Activated CD8-positive, alpha-beta memory T cell treated with anti-CD3 and anti-CD28 coated beads, Interleukin-2, amount 10 ng/mL, durations not matched to agents 7 days and 5 days (primary cell): Measurements from ENCODE around the gene TMEM272. TPM values are rescaled to one million over a fixed set of nuclear protein-coding genes. Genes with fewer than 3 reads are reported as not detected.

Experiments
- ATAC-seq: fragments of 150-1000 bp; cut with Tn5 transposase; one replicate; pipeline ENCODE4 v1.10.0; 2021; ENCODE audit warnings: moderate library complexity
- CTCF ChIA-PET: fragments of 350-600 bp; sonication (Branson Sonifier 250); formaldehyde crosslinking; loops from one replicate; lab custom pipeline; 2021; ENCODE audit warnings: antibody characterized with exemption; lab: Charles Lee
- DNase-seq: peaks from one replicate; pipeline ENCODE4 v3.0.0-alpha.2; 2020
- H3K27ac Mint-ChIP-seq: one replicate; pipeline ENCODE4 v1.8.0; 2021; ENCODE audit warnings: mild to moderate bottlenecking, mixed read lengths
- H3K27me3 Mint-ChIP-seq: one replicate; pipeline ENCODE4 v1.8.0; 2021; ENCODE audit warnings: mixed read lengths
- H3K36me3 Mint-ChIP-seq: one replicate; pipeline ENCODE4 v1.8.0; 2021; ENCODE audit warnings: mild to moderate bottlenecking, mixed read lengths
- H3K4me1 Mint-ChIP-seq: one replicate; pipeline ENCODE4 v1.8.0; 2021; ENCODE audit warnings: mixed read lengths
- H3K4me3 Mint-ChIP-seq: one replicate; pipeline ENCODE4 v1.8.0; 2021; ENCODE audit warnings: mild to moderate bottlenecking, moderate library complexity, mixed read lengths
- H3K9me3 Mint-ChIP-seq: one replicate; pipeline ENCODE4 v1.8.0; 2022; ENCODE audit warnings: low read depth, mixed read lengths
- total RNA-seq, 2 experiments: library from RNA; stranded (reverse); gene quantifications; one replicate each; pipeline ENCODE4 v1.2.3, GENCODE V29; 2021

TMEM272 gene
- total RNA-seq, 2 experiments from 2014 or later, result 0.09 TPM

DNA sequence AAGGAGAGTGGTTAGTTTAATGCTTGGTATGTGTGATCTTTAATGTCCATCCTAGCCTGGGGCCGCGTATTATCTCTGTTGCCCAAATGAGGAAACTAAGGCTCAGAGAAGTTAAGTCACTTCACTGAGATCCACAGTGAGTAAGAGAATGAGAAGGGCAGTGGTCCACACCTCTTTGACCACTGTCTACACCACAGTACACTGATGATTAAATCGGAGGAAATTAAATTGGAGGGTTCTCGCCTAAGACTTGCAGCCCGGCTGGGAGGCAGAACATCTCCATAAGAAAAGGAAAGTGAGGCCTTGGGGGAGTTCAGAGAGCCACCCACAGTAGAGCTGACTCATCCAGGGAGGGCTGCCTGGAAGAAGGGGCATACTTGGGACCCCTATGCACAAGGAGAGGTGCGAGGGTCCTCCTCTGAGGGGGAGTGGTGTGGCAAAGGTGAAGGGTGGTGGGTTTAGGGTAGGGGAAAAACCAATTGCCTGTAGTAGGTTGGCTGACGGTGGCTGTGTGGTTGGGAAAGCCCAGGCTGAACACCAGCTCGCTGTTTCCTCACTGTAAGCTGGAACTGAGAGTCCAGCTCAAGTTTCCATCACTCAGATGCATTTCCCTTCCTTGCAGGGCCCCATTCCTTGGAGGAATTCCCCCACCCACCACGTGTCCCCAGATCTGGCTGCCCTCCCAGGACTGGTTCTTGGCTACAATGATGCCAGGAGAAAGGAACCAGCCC lies 26.0 kb downstream of the TMEM272 start:
- Mint-ChIP-seq H3K4me3 (no peak overlapping the region), H3K27ac (no peak overlapping the region), H3K9me3 (no peaks in the 10 kb centered on the region), H3K4me1 (peaks cover 56% of the 10 kb centered on the region), H3K36me3 (no peaks in the 10 kb centered on the region), H3K27me3 (no peaks in the 10 kb centered on the region)
- CTCF ChIA-PET, result interaction anchor here (1.2 to 2.1 kb wide), 2 partner anchors 26 to 308 kb away, joined by 6 read pairs; partner anchors contain the start of gene TMEM272
- DNase-seq (no peak), ATAC-seq (no peak)

GRCh38 chr13:51818276-51818675 lies 26.7 kb downstream of the TMEM272 start:
- H3K27ac Mint-ChIP-seq, result no peak overlapping the region
- no peak for ATAC-seq
- peaks cover 56% of the 10 kb centered on the region for H3K4me1 Mint-ChIP-seq
- no peak for DNase-seq
- H3K36me3 Mint-ChIP-seq, result no peaks in the 10 kb centered on the region
- H3K4me3 Mint-ChIP-seq, result no peak overlapping the region
- H3K9me3 Mint-ChIP-seq, result no peaks in the 10 kb centered on the region
- CTCF ChIA-PET, result no interaction called here
- no peaks in the 10 kb centered on the region for H3K27me3 Mint-ChIP-seq

DNA sequence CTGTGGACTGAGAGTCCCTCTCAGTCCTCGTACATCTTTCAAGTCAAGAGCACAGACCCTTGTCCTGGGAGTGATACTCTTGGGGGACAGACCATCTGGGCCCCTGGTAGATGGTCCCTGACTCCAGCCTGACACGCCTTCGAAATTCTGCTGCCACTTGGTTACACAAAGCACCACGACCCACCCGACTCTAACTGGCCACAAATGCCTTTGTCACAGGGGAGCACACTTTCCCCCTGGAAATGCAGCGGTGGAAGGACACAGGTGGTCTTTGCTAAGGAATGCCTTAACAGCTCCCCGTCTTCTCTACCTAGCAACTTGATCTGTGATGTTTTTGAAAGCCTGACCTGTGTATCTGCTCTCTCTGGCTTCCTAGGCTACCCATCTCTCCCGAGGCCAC lies 27.3 kb downstream of the TMEM272 start:
- Mint-ChIP-seq H3K27me3 (no peaks in the 10 kb centered on the region), H3K9me3 (no peaks in the 10 kb centered on the region), H3K4me1 (peaks cover 52% of the 10 kb centered on the region), H3K4me3 (no peak overlapping the region), H3K27ac (no peak overlapping the region), H3K36me3 (no peaks in the 10 kb centered on the region)
- ATAC-seq (no peak), DNase-seq (no peak)
- CTCF ChIA-PET, result no interaction called here

DNA sequence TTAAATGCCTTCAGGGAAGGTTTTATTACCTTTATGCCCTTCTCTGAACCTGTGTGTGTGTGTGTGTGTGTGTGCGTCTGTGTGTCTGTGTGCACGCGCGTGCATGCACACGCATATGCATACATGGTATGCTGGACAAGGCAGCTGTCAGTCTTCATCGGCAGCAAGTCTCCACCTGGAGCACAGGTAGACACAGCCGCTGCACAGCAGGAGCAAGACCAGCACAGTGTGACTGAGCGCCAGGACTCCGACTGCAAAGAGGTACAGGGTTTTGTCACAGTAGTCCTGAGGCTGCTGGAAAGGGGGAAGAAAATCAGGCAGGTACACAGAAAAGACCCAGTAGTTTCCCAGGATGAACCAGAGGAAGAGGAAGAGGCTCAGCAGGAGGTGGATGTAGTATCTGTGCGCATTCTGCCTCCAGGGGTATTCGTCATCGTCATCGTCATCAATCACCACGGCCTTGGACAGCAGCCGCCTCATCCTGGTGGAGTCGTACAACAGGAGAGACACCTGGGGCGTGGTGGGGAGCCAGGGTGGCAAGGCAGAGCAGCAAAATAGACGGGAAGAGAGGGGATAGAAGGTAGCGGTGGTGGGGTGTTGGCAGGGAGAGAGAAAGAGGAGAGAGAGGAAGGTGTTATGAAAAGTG lies 28.2 kb downstream of the TMEM272 start:
- H3K27me3 Mint-ChIP-seq, result no peaks in the 10 kb centered on the region
- H3K4me3 Mint-ChIP-seq, result no peak overlapping the region
- no peaks in the 10 kb centered on the region for H3K36me3 Mint-ChIP-seq
- H3K4me1 Mint-ChIP-seq, result peaks cover 44% of the 10 kb centered on the region
- DNase-seq (no peak), ATAC-seq (no peak)
- CTCF ChIA-PET, result interaction anchor here (1.3 to 7.0 kb wide), 9 partner anchors 9 to 311 kb away, joined by 3 to 58 read pairs (median 24); no protein-coding TSS in a partner anchor
- no peak overlapping the region for H3K27ac Mint-ChIP-seq
- H3K9me3 Mint-ChIP-seq, result no peaks in the 10 kb centered on the region

- Mint-ChIP-seq H3K4me3 (no peak overlapping the region), H3K27ac (no peak overlapping the region), H3K36me3 (no peaks in the 10 kb centered on the region), H3K27me3 (no peaks in the 10 kb centered on the region), H3K9me3 (no peaks in the 10 kb centered on the region), H3K4me1 (peaks cover 36% of the 10 kb centered on the region)
- CTCF ChIA-PET, result interaction anchor here (0.6 to 7.0 kb wide), 28 partner anchors 8 to 690 kb away, joined by 3 to 58 read pairs (median 6); partner anchors contain the start of gene VPS36
- DNase-seq, result no peak
- ATAC-seq, result no peak
Measured at GRCh38 chr13:51815848-51816247, 29.1 kb downstream of the TMEM272 start.

DNA sequence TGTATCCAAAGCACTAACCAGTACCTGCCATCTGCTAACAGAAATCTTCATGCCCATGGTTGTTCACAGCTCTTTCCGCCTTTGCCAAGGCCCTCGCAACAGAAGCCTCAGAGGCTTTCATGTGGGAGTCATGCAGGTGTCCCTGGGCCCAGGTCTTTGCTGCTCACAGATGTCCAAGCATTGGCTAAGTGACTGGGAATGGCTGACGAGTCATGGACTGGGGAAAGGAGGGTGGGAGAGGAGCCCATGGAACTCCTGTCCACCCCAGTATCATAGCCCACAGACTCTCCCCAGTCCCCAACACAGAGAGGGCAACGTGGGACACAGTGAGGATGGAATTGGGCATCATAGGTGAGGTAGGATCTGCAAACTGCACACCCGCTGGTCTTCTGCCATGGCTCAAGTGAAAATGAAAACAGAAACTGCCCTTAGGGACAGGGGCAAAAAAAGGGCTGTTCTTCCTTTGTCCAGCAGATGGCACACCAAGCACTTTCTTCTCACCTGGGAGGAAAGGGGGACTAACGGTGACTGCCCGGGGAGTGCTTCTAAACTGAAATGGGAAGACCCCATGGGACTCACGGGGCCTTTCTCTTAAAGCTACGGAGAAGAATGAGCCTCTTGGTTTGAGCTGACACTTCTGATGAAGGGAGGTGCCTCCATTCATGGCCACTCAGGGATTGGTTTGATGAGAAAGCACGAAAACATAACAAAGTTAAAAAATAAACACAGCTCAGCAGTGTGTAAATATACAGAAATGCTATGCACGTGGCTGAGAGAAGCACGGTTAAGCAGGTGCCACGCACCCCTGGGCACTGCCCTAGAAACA lies 29.9 kb downstream of the TMEM272 start:
- Mint-ChIP-seq H3K4me3 (peak overlapping the region; percentile 53), H3K27ac (peak overlapping the region; percentile 77), H3K36me3 (no peaks in the 10 kb centered on the region), H3K4me1 (peaks cover 30% of the 10 kb centered on the region), H3K27me3 (no peaks in the 10 kb centered on the region), H3K9me3 (no peaks in the 10 kb centered on the region)
- CTCF ChIA-PET, result interaction anchor here (0.6 to 7.0 kb wide), 39 partner anchors 8 to 689 kb away, joined by 3 to 58 read pairs (median 4); partner anchors contain the start of genes NEK5 and VPS36
- peak; percentile 87 for DNase-seq
- peak; percentile 95 for ATAC-seq

DNA sequence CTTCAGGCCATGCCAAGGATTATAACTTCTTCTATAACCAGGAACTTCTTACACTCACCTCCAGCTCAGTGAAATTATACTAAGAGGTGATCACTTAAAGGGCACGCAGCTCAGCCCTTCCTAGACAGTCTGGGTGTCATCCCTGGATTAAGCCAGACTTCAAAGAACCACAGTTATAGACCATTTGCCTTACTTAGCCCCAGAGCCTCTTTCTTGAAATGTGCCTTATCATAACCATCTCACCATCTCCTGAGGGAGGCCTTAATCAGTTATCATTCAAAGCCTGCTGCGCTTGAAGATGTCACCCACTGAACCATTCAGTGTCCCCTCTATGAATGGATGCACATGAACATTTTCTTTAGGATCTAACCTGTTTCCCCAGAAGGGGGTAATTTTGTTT lies 30.9 kb downstream of the TMEM272 start:
- peaks cover 23% of the 10 kb centered on the region for H3K4me1 Mint-ChIP-seq
- DNase-seq (no peak), ATAC-seq (no peak)
- H3K27ac Mint-ChIP-seq, result no peak overlapping the region
- no peak overlapping the region for H3K4me3 Mint-ChIP-seq
- H3K9me3 Mint-ChIP-seq, result no peaks in the 10 kb centered on the region
- CTCF ChIA-PET, result interaction anchor here (0.6 to 7.0 kb wide), 20 partner anchors 8 to 637 kb away, joined by 3 to 58 read pairs (median 6); partner anchors contain the start of genes NEK5, TMEM272 and VPS36
- no peaks in the 10 kb centered on the region for H3K36me3 Mint-ChIP-seq
- H3K27me3 Mint-ChIP-seq, result no peaks in the 10 kb centered on the region

GRCh38 chr13:51811920-51812451 lies 33.0 kb downstream of the TMEM272 start:
- H3K4me1 Mint-ChIP-seq, result peaks cover 15% of the 10 kb centered on the region
- CTCF ChIA-PET, result interaction anchor here (1.1 to 7.0 kb wide), 7 partner anchors 9 to 316 kb away, joined by 3 to 58 read pairs (median 7); partner anchors contain the start of gene NEK5
- no peaks in the 10 kb centered on the region for H3K36me3 Mint-ChIP-seq
- H3K9me3 Mint-ChIP-seq, result no peaks in the 10 kb centered on the region
- ATAC-seq, result no peak
- no peak overlapping the region for H3K4me3 Mint-ChIP-seq
- H3K27ac Mint-ChIP-seq, result no peak overlapping the region
- H3K27me3 Mint-ChIP-seq, result no peaks in the 10 kb centered on the region
- no peak for DNase-seq

- H3K36me3 Mint-ChIP-seq, result peaks cover 2% of the 10 kb centered on the region
Measured at GRCh38 chr13:51811046-51811445, 33.9 kb downstream of the TMEM272 start.

DNA sequence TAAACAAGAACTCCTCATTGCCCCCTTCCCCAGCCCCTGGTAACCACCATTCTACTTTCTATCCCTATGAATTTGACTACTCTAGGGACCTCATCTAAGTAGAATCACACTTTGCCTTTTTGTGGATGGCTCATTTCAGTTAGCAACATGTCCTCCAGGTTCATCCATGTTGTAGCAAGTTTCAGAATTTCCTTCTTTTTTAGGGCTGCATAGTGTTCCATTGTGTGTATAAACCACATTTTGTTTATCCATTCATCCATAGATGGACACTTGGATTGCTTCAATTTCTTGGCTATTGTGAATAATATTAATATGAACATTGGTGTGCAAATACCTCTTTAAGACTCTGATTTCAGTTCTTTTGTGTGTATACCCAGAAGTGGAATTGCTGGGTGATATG lies 36.2 kb downstream of the TMEM272 start:
- DNase-seq (no peak), ATAC-seq (no peak)
- no peaks in the 10 kb centered on the region for H3K27me3 Mint-ChIP-seq
- peaks cover 17% of the 10 kb centered on the region for H3K4me1 Mint-ChIP-seq
- no peak overlapping the region for H3K4me3 Mint-ChIP-seq
- H3K27ac Mint-ChIP-seq, result no peak overlapping the region
- no peaks in the 10 kb centered on the region for H3K9me3 Mint-ChIP-seq
- H3K36me3 Mint-ChIP-seq, result peaks cover 3% of the 10 kb centered on the region
- CTCF ChIA-PET, result interaction anchor here (0.9 kb wide), 1 partner anchor 24 kb away, joined by 3 read pairs; no protein-coding TSS in a partner anchor

More at GRCh38 chr13:51811046-51811445, 33.9 kb downstream of the TMEM272 start:
- no peak overlapping the region for H3K27ac Mint-ChIP-seq
- H3K9me3 Mint-ChIP-seq, result no peaks in the 10 kb centered on the region
- CTCF ChIA-PET, result interaction anchor here (0.9 to 7.0 kb wide), 3 partner anchors 12 to 525 kb away, joined by 3 to 58 read pairs (median 3); no protein-coding TSS in a partner anchor
- H3K27me3 Mint-ChIP-seq, result no peaks in the 10 kb centered on the region
- peaks cover 15% of the 10 kb centered on the region for H3K4me1 Mint-ChIP-seq
- ATAC-seq, result no peak
- no peak for DNase-seq
- H3K4me3 Mint-ChIP-seq, result no peak overlapping the region

DNA sequence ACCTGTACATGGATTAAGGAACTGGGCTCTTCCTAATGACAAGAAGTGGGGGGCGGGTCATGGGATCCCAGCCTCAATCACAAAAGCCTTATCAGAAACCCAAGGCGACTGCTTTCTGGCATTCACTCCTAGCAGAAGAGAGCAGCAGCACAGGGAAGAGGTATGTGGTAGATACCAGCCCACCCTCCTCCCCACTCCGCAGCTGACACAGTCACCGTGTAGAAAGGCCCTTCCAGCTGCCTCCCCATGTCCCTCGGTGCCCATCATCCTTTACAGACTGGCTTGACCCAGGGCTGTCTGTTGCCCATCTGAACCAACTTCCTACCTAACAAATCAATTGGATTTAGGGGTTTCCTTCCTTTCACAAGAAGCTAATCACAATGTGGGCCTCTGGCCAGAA lies 37.9 kb downstream of the TMEM272 start:
- H3K9me3 Mint-ChIP-seq, result no peaks in the 10 kb centered on the region
- no peak overlapping the region for H3K4me3 Mint-ChIP-seq
- DNase-seq (no peak), ATAC-seq (no peak)
- H3K27ac Mint-ChIP-seq, result no peak overlapping the region
- no peaks in the 10 kb centered on the region for H3K27me3 Mint-ChIP-seq
- H3K4me1 Mint-ChIP-seq, result peaks cover 30% of the 10 kb centered on the region
- CTCF ChIA-PET, result interaction anchor here (1.2 to 3.4 kb wide), 3 partner anchors 8 to 18 kb away, joined by 4 to 25 read pairs (median 4); no protein-coding TSS in a partner anchor
- peaks cover 3% of the 10 kb centered on the region for H3K36me3 Mint-ChIP-seq

DNA sequence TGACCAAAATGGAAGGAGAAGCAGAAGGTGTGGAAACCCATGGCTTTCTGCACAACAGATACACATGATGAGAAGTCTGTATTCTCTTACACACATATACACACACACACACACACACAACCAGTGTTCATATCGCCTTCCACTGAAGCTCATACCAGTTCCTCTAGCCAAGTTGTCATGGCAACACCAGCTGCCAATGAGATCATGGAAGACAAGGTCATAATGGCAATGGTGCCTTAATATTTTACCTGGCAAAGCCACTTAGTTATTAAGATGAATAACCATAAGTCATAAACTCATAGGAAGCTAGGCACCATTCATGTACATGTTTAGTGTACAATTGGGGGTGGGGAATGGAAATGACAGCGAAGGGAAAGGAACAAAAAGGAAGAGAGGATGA lies 38.4 kb downstream of the TMEM272 start:
- no peak for ATAC-seq
- DNase-seq, result no peak
- CTCF ChIA-PET, result interaction anchor here (1.2 to 3.4 kb wide), 4 partner anchors 9 to 321 kb away, joined by 4 to 25 read pairs (median 6); partner anchors contain the start of gene NEK5
- Mint-ChIP-seq H3K4me3 (no peak overlapping the region), H3K27ac (no peak overlapping the region), H3K27me3 (no peaks in the 10 kb centered on the region), H3K9me3 (no peaks in the 10 kb centered on the region), H3K36me3 (peaks cover 3% of the 10 kb centered on the region), H3K4me1 (peaks cover 33% of the 10 kb centered on the region)
